Measurements from ENCODE around the gene ABCC10. TPM values are rescaled to one million over a fixed set of nuclear protein-coding genes. Genes with fewer than 3 reads are reported as not detected.
"Not testable (repeated sequence)": the region's sequence is repeated elsewhere in the genome, so short reads cannot be mapped to it uniquely, and the experiment has no call there.

ABCC10 gene
- total and polyA plus RNA-seq, 7 donors, result 7.8 to 11.0 (median 9.8) TPM

DNA sequence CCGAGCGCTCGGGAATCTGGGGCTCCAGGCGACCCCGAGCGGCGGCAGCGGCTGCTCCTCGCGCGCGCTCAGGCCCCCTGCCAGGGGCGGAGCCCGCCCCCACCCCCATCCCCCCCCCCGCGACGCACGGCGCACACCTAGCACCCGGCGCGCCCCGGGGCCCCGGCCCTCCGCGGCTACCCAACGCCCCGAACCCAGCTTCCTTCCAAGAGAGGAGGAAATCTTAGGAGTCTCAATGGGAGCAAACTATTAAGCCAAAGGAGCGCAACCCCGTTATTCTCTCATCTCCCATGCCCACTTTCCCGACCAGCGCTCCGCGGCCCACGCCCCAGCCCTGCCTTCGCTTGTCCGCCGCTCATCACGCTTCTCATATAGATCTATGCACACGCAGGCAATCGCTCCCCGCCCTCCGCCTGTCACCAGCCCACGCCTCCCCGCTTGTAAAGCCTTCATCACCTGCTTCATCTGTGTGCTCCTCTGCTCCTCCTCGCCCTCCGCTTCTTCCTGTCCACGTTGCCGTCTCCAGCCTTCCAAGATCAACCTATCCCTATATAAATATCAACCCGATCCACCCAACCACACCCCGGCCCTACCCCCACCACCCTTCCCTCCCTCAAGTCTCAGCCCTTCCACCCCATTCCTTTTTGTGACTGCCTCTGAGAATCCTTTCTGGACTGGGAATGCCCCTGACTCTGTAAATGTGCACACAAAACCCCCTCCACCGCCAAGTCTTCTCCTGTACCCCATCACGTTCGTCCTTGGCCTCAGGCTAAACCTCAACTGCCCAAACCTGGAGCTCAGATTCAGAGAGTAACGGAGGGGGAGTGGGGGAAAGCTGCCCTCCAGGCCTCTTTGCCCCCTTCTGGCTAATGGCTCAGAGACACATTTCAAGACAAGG, 28.4 kb downstream of the ABCC10 start, which contains the start of gene DLK2:
Gene DLK2 (minus strand): TSS at position 18 of the 898 bp plus-strand sequence. CDS start 723 bp downstream, outside the sequence.
- no peak within 1 kb of the TSS for H3K27ac ChIP-seq
- H3K9me3 ChIP-seq, result no peaks in the 10 kb centered on the region
- peaks cover 5 to 22% of the 10 kb centered on the region in 2 donors for H3K36me3 ChIP-seq (ENCODE audit: insufficient read depth in 1 of 2, low read depth in 1 of 2)
- DNase-seq, result no peak
- no peak for TF ChIP-seq CTCF (IDR thresholded peaks at IDR 0.05)
- peaks cover 4% of the 10 kb centered on the region for H3K4me1 ChIP-seq
- intact Hi-C loops (cut with DNase I), result loop anchor here (2.0 to 10.0 kb wide), 3 partner anchors 41 to 119 kb away; partner anchors contain the start of genes POLH (in 1 of the 2) and XPO5 (in 1 of the 2)
- H3K4me3 ChIP-seq, result peak within 1 kb of the TSS; percentile 63
- WGBS, 3 donors, result 3 to 5% (median 3%) methylated on average over 33 to 55 of the region's 55 CpGs
- peaks cover 0 to 51% (median 11%) of the 10 kb centered on the region in 3 donors for H3K27me3 ChIP-seq (ENCODE audit: insufficient read depth in 3 of 3, low read length in 2 of 3)
- peak in 1 of 4 donors; percentile 17 for ATAC-seq

- ATAC-seq (no peak), DNase-seq (no peak)
- Histone ChIP-seq H3K27me3 (ENCODE audit: insufficient read depth in 3 of 3, low read length in 2 of 3) (peaks cover 0 to 56% (median 11%) of the 10 kb centered on the region in 3 donors), H3K36me3 (ENCODE audit: insufficient read depth in 1 of 2, low read depth in 1 of 2) (peaks cover 0 to 3% of the 10 kb centered on the region in 2 donors), H3K4me3 (no peak overlapping the region), H3K27ac (no peak overlapping the region), H3K4me1 (peaks cover 4% of the 10 kb centered on the region), H3K9me3 (no peaks in the 10 kb centered on the region)
- intact Hi-C loops (cut with DNase I), result loop anchor here in 1 of 2 donors (10.0 kb wide), 1 partner anchor 117 kb away; the partner anchor contains the start of genes POLH and XPO5
- 59 to 67% (median 64%) methylated on average over 6 to 9 of the region's 9 CpGs for WGBS, 3 donors
- no peak for TF ChIP-seq CTCF (IDR thresholded peaks at IDR 0.05)
Observed at GRCh38 chr6:43457643-43458042, 30.3 kb downstream of the ABCC10 start.

GRCh38 chr6:43458154-43458553, 30.8 kb downstream of the ABCC10 start:
- H3K9me3 ChIP-seq; DNase-seq; H3K4me1 ChIP-seq; ATAC-seq; H3K36me3 ChIP-seq (ENCODE audit: insufficient read depth in 1 of 2, low read depth in 1 of 2); H3K27ac ChIP-seq; H3K4me3 ChIP-seq: not testable (repeated sequence)
- intact Hi-C loops (cut with DNase I), result loop anchor here in 1 of 2 donors (10.0 kb wide), 1 partner anchor 117 kb away; the partner anchor contains the start of genes POLH and XPO5
- peaks cover 0 to 57% (median 11%) of the 10 kb centered on the region in 3 donors for H3K27me3 ChIP-seq (ENCODE audit: insufficient read depth in 3 of 3, low read length in 2 of 3)
- 90 to 95% (median 90%) methylated on average over 15 of the region's 15 CpGs for WGBS, 3 donors

- H3K36me3 ChIP-seq (ENCODE audit: insufficient read depth in 1 of 2, low read depth in 1 of 2), result no peaks in the 10 kb centered on the region
- intact Hi-C loops (cut with DNase I), result loop anchor here in 1 of 2 donors (10.0 kb wide), 1 partner anchor 115 kb away; the partner anchor contains the start of genes POLH and XPO5
- no peak overlapping the region for H3K27ac ChIP-seq
- whole genome bisulfite sequencing, 3 donors, result 68 to 80% (median 75%) methylated on average over 1 of the region's 1 CpG
- TF ChIP-seq CTCF (IDR thresholded peaks at IDR 0.05), result no peak
- H3K9me3 ChIP-seq, result no peaks in the 10 kb centered on the region
- H3K4me1 ChIP-seq, result peaks cover 4% of the 10 kb centered on the region
- peaks cover 0 to 62% (median 11%) of the 10 kb centered on the region in 3 donors for H3K27me3 ChIP-seq (ENCODE audit: insufficient read depth in 3 of 3, low read length in 2 of 3)
- no peak overlapping the region for H3K4me3 ChIP-seq
- no peak for ATAC-seq
- DNase-seq, result no peak
Observed at GRCh38 chr6:43459535-43459934, 32.2 kb downstream of the ABCC10 start.

DNA sequence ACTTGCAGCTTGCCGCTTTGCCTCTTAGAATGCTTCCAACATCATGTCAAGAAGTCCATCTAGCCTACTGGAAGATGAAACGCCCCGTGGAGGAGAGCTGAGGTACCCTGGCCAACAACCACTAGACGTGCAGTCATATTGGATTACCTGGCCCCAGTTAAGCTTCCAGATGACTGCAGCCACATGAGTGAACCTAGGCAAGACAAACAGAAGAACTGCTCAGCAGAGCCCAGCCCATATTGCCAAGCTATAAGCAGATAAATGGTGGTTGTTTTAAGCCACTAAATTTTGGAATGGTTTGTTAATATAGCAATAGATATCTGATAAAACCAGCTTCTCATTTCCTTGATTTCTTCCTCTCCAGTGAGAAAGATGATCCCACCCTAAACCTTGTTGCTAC, 32.7 kb downstream of the ABCC10 start:
- Histone ChIP-seq H3K27ac (no peak overlapping the region), H3K27me3 (ENCODE audit: insufficient read depth in 3 of 3, low read length in 2 of 3) (peaks cover 0 to 62% (median 11%) of the 10 kb centered on the region in 3 donors), H3K9me3 (no peaks in the 10 kb centered on the region), H3K4me1 (peaks cover 4% of the 10 kb centered on the region), H3K36me3 (ENCODE audit: insufficient read depth in 1 of 2, low read depth in 1 of 2) (no peaks in the 10 kb centered on the region), H3K4me3 (no peak overlapping the region)
- ATAC-seq (no peak), DNase-seq (no peak)
- no peak for TF ChIP-seq CTCF (IDR thresholded peaks at IDR 0.05)
- 42 to 51% (median 46%) methylated on average over 4 of the region's 4 CpGs for WGBS, 3 donors
- intact Hi-C loops (cut with DNase I), result no loop called here
